ENCODE measurements around the gene NDUFB1.

Gene NDUFB1

DNA sequence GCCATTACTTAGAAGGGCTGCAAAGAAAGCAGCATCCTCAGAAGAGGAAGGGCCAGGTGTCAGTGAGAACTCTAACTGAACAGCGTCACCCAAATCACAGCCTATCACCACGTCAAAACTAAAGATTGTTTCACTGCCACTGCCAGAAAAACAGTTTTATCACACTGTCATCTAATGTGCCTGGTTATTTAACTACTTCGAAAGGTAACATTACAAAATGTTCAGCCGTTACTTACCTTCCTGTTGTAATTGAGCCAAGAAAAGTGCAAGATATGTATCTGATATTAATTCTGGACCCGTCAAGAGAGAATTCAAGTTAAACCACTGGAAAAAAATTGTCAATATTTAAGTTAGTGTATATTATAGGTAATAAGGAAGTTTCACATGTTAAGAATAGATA lies 33.0 kb downstream of the NDUFB1 start:
- TF ChIP-seq, protein P1, sequence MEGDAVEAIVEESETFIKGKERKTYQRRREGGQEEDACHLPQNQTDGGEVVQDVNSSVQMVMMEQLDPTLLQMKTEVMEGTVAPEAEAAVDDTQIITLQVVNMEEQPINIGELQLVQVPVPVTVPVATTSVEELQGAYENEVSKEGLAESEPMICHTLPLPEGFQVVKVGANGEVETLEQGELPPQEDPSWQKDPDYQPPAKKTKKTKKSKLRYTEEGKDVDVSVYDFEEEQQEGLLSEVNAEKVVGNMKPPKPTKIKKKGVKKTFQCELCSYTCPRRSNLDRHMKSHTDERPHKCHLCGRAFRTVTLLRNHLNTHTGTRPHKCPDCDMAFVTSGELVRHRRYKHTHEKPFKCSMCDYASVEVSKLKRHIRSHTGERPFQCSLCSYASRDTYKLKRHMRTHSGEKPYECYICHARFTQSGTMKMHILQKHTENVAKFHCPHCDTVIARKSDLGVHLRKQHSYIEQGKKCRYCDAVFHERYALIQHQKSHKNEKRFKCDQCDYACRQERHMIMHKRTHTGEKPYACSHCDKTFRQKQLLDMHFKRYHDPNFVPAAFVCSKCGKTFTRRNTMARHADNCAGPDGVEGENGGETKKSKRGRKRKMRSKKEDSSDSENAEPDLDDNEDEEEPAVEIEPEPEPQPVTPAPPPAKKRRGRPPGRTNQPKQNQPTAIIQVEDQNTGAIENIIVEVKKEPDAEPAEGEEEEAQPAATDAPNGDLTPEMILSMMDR (IDR thresholded peaks at IDR 0.05; ENCODE audit: insufficient read depth, low read length) = no peak
- TF ChIP-seq, protein P2, sequence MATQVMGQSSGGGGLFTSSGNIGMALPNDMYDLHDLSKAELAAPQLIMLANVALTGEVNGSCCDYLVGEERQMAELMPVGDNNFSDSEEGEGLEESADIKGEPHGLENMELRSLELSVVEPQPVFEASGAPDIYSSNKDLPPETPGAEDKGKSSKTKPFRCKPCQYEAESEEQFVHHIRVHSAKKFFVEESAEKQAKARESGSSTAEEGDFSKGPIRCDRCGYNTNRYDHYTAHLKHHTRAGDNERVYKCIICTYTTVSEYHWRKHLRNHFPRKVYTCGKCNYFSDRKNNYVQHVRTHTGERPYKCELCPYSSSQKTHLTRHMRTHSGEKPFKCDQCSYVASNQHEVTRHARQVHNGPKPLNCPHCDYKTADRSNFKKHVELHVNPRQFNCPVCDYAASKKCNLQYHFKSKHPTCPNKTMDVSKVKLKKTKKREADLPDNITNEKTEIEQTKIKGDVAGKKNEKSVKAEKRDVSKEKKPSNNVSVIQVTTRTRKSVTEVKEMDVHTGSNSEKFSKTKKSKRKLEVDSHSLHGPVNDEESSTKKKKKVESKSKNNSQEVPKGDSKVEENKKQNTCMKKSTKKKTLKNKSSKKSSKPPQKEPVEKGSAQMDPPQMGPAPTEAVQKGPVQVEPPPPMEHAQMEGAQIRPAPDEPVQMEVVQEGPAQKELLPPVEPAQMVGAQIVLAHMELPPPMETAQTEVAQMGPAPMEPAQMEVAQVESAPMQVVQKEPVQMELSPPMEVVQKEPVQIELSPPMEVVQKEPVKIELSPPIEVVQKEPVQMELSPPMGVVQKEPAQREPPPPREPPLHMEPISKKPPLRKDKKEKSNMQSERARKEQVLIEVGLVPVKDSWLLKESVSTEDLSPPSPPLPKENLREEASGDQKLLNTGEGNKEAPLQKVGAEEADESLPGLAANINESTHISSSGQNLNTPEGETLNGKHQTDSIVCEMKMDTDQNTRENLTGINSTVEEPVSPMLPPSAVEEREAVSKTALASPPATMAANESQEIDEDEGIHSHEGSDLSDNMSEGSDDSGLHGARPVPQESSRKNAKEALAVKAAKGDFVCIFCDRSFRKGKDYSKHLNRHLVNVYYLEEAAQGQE (IDR thresholded peaks at IDR 0.05; ENCODE audit: insufficient replicate concordance, low read depth) = no peak
- no peak for TF ChIP-seq GABPA (IDR thresholded peaks at IDR 0.05; ENCODE audit: low read depth)
- no peak for TF ChIP-seq POLR2AphosphoS5 (IDR thresholded peaks at IDR 0.05; ENCODE audit: low read depth)
- TF ChIP-seq SPI1 (IDR thresholded peaks at IDR 0.05; ENCODE audit: borderline replicate concordance, low read depth) = no peak
- Histone ChIP-seq H3K4me3 (replicated peaks; ENCODE audit: insufficient read depth, low read length) (no peak overlapping the region), H3K27me3 (ENCODE audit: insufficient read depth, poor library complexity, severe bottlenecking) (no peaks in the 10 kb centered on the region), H3K27ac (replicated peaks) (no peak overlapping the region)
- no peak for DNase-seq (ENCODE audit: low read depth in 1 of 2, low spot score in 1 of 2)

DNA sequence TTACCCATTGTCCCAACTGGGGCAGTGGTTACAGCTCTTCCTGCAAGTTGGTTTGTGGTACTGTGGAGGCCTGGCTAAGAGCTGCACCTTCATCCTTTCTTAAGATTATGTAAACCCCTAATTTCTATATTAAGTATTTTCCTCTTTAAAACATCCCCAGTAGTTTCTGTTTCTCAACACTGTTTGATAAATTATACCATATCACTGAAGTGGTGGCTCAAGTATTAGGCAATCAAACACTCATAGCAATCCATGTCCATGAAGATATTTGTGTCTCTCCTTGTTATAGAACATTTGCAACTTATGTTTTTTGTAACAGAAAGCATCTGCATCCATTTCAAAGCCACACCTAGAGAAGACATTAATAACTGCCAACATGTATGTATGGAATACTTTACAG lies 47.0 kb downstream of the NDUFB1 start:
- DNase-seq (ENCODE audit: low read depth in 1 of 2, low spot score in 1 of 2) = peak in 1 of 2 experiments; percentile 18
- Histone ChIP-seq H3K4me3 (replicated peaks; ENCODE audit: insufficient read depth, low read length) (no peak overlapping the region), H3K27ac (replicated peaks) (no peak overlapping the region), H3K27me3 (ENCODE audit: insufficient read depth, poor library complexity, severe bottlenecking) (no peaks in the 10 kb centered on the region)
- TF ChIP-seq, protein P1 (IDR thresholded peaks at IDR 0.05; ENCODE audit: insufficient read depth, low read length) = no peak
- TF ChIP-seq GABPA (IDR thresholded peaks at IDR 0.05; ENCODE audit: low read depth) (no peak), POLR2AphosphoS5 (IDR thresholded peaks at IDR 0.05; ENCODE audit: low read depth) (no peak), SPI1 (IDR thresholded peaks at IDR 0.05; ENCODE audit: borderline replicate concordance, low read depth) (no peak)
- TF ChIP-seq, protein P2 (IDR thresholded peaks at IDR 0.05; ENCODE audit: insufficient replicate concordance, low read depth) = no peak

Measured in HL-60 (cell line).